ENCODE measurements around the gene CARD19.
A peak's percentile ranks its signal among the peaks of the same experiment; 100 is the strongest.
"Not testable (repeated sequence)": the region's sequence is repeated elsewhere in the genome, so short reads cannot be mapped to it uniquely, and the experiment has no call there.

Gene CARD19

GRCh38 chr9:93134015-93134739 is 38.2 kb downstream of the CARD19 start, which contains the start of gene NINJ1:
Gene NINJ1, minus strand, starts transcription at chr9:93134251. Its CDS starts 34 bp downstream, at chr9:93134217.
- peak; percentile 96 for DNase-seq (ENCODE audit: low spot score)

GRCh38 chr9:93134740-93135444 is 38.9 kb downstream of the CARD19 start:
- no peak for DNase-seq (ENCODE audit: low spot score)

GRCh38 chr9:93136011-93136440 is 40.0 kb downstream of the CARD19 start:
- peak; percentile 60 for DNase-seq (ENCODE audit: low spot score)

GRCh38 chr9:93137362-93137761 is 41.3 kb downstream of the CARD19 start:
- DNase-seq (ENCODE audit: low spot score) = no peak

- no peak for DNase-seq (ENCODE audit: low spot score)
Measured at GRCh38 chr9:93138171-93138764, 42.3 kb downstream of the CARD19 start.

- no peak for DNase-seq (ENCODE audit: low spot score)
Measured at GRCh38 chr9:93139365-93140182, 43.6 kb downstream of the CARD19 start.

- no peak for DNase-seq (ENCODE audit: low spot score)
Measured at GRCh38 chr9:93141771-93142483, 45.9 kb downstream of the CARD19 start.

- no peak for DNase-seq (ENCODE audit: low spot score)
Measured at GRCh38 chr9:93143830-93144530, 48.0 kb downstream of the CARD19 start.

GRCh38 chr9:93146696-93147095 is 50.7 kb downstream of the CARD19 start:
- not testable (repeated sequence) for DNase-seq (ENCODE audit: low spot score)

- no peak for DNase-seq (ENCODE audit: low spot score)
Measured at GRCh38 chr9:93147632-93148031, 51.6 kb downstream of the CARD19 start.

- DNase-seq (ENCODE audit: low spot score) = no peak
Measured at GRCh38 chr9:93148721-93149120, 52.7 kb downstream of the CARD19 start.

GRCh38 chr9:93149361-93149760 is 53.3 kb downstream of the CARD19 start:
- DNase-seq (ENCODE audit: low spot score) = no peak

- DNase-seq (ENCODE audit: low spot score) = no peak
Measured at GRCh38 chr9:93151097-93151784, 55.2 kb downstream of the CARD19 start.

GRCh38 chr9:93154293-93154903 is 58.4 kb downstream of the CARD19 start:
- DNase-seq (ENCODE audit: low spot score) = peak; percentile 61

GRCh38 chr9:93155716-93156474 is 59.9 kb downstream of the CARD19 start:
- no peak for DNase-seq (ENCODE audit: low spot score)

GRCh38 chr9:93156475-93157008 is 60.5 kb downstream of the CARD19 start:
- no peak for DNase-seq (ENCODE audit: low spot score)

GRCh38 chr9:93159601-93160471 is 63.8 kb downstream of the CARD19 start:
- DNase-seq (ENCODE audit: low spot score) = peak; percentile 89

Measured in AG08396 (cell line).